Measurements from ENCODE around the gene CFDP1. TPM values are rescaled to one million over a fixed set of nuclear protein-coding genes. Genes with fewer than 3 reads are reported as not detected.

CFDP1 gene
- total and polyA plus RNA-seq, 2 donors (not counting 1 experiment from before 2014, with no cell fraction given): 6.3 to 42.8 TPM

DNA sequence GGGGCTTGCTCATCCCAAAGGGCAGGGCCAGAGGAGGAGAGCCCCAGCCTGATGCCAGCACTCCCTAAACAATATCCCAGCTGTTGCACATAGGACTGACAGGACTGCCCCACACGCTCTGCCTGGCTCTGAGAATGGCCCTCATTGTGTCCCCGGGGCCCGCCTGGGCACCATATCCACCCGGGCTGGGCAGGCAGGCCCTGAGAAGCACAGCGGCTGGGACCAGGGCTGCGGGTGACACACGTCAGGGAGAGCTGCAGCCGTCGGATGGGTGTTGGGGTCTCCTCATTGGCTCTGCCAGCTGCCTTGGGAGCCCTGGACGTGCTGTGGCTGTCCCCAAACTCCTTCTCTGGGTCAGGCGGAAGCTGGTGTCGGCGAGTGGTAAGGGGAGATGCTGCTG, 186.1 kb downstream of the CFDP1 start:
- H3K9ac ChIP-seq (ENCODE audit: low read length): no peak overlapping the region
- Mint-ChIP-seq H3K27ac (no peak overlapping the region), H3K27me3 (peaks cover 67% of the 10 kb centered on the region), H3K4me1 (peaks cover 21% of the 10 kb centered on the region), H3K4me3 (no peak overlapping the region), H3K9me3 (ENCODE audit: insufficient read depth) (no peaks in the 10 kb centered on the region)
- H3K4me3 ChIP-seq (ENCODE audit: control extremely low read depth in 1 of 5, extremely low read depth in 1 of 5, insufficient read depth in 1 of 5, low read depth in 2 of 5, low read length in 4 of 5): no peak overlapping the region
- H3K27me3 ChIP-seq (replicated peaks in 1 of 4; ENCODE audit: control extremely low read depth in 1 of 4, control insufficient read depth in 3 of 4, insufficient read depth in 4 of 4, low read length in 3 of 4): peaks cover 0 to 79% (median 18%) of the 10 kb centered on the region in 4 experiments
- H2AFZ ChIP-seq (ENCODE audit: insufficient read depth, low read depth, low read length, poor library complexity, severe bottlenecking): no peak overlapping the region
- 94% methylated on average over 13 of the region's 13 CpGs for WGBS (ENCODE audit: insufficient coverage)
- intact Hi-C loops (cut with micrococcal nuclease): no loop called here
- ChIA-PET POLR2A (no interaction called here), CTCF (interaction anchor here (1.1 kb wide), 1 partner anchor 13 kb away, joined by 6 read pairs; no protein-coding TSS in a partner anchor)
- peaks cover 20 to 23% of the 10 kb centered on the region in 2 donors for H3K4me1 ChIP-seq (ENCODE audit: control insufficient read depth in 2 of 2, insufficient read depth in 2 of 2, low read length in 2 of 2)
- H3K36me3 ChIP-seq (replicated peaks in 1 of 2; ENCODE audit: control extremely low read depth in 1 of 2, control insufficient read depth in 1 of 2, extremely low read depth in 1 of 2, insufficient read depth in 2 of 2, low read length in 1 of 2): no peaks in the 10 kb centered on the region
- no peaks in the 10 kb centered on the region for H3K79me2 ChIP-seq (ENCODE audit: control insufficient read depth, insufficient read depth, low read length)
- TF ChIP-seq, protein P1, sequence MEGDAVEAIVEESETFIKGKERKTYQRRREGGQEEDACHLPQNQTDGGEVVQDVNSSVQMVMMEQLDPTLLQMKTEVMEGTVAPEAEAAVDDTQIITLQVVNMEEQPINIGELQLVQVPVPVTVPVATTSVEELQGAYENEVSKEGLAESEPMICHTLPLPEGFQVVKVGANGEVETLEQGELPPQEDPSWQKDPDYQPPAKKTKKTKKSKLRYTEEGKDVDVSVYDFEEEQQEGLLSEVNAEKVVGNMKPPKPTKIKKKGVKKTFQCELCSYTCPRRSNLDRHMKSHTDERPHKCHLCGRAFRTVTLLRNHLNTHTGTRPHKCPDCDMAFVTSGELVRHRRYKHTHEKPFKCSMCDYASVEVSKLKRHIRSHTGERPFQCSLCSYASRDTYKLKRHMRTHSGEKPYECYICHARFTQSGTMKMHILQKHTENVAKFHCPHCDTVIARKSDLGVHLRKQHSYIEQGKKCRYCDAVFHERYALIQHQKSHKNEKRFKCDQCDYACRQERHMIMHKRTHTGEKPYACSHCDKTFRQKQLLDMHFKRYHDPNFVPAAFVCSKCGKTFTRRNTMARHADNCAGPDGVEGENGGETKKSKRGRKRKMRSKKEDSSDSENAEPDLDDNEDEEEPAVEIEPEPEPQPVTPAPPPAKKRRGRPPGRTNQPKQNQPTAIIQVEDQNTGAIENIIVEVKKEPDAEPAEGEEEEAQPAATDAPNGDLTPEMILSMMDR (IDR thresholded peaks at IDR 0.05): no peak
- TF ChIP-seq EZH2 (IDR thresholded peaks at IDR 0.05; ENCODE audit: borderline replicate concordance, insufficient read depth, low read depth, low read length, poor library complexity, severe bottlenecking): no peak
- H3K9me3 ChIP-seq (ENCODE audit: control extremely low read depth in 1 of 3, control insufficient read depth in 2 of 3, insufficient read depth in 1 of 3, low read length in 2 of 3): peaks cover 0 to 4% (median 0%) of the 10 kb centered on the region in 3 donors
- no peak for DNase-seq
- peaks cover 8% of the 10 kb centered on the region for H4K20me1 ChIP-seq (ENCODE audit: control insufficient read depth, insufficient read depth, low read length, poor library complexity, severe bottlenecking)
- ATAC-seq (ENCODE audit: low read depth): no peak
- H3K27ac ChIP-seq (ENCODE audit: low read length in 2 of 2): no peak overlapping the region
- H3K4me2 ChIP-seq (replicated peaks; ENCODE audit: low read depth, low read length, poor library complexity, severe bottlenecking): no peak overlapping the region

DNA sequence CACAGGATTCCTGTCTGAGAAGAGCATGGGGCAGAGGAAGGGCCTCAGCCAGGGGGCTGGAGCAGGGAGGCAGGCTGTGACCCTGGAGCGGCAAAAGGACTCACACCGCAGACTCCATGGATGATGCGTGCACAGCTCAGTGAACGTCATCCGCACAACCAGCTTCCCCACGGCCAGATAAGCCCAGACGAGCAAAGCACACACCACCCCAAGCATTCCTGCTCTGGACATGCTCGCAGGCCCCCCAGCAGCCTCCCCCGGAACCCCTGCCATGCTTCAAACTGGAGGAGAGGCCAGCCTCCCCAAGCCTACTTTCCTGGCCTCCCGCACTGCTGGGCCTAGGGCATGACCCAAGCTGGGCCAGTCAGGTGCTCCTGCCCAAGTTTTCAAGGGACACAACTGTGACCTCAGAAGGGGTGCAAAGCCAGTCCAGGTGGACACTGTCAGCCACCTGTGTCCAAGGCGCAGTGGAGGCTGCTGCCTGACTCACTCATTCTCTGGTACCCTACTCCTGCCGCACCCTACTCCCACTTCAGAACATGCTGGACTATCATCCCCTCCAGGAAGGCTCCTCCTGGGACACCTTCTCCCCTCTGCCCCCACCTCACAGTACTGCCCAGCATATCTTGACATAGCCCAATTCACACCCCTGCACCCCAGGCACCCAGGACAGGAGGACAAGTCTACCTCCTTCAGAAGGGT, 186.6 kb downstream of the CFDP1 start:
- no peak for TF ChIP-seq EZH2 (IDR thresholded peaks at IDR 0.05; ENCODE audit: borderline replicate concordance, insufficient read depth, low read depth, low read length, poor library complexity, severe bottlenecking)
- TF ChIP-seq, protein P1 (IDR thresholded peaks at IDR 0.05): no peak
- Histone ChIP-seq H4K20me1 (ENCODE audit: control insufficient read depth, insufficient read depth, low read length, poor library complexity, severe bottlenecking) (peaks cover 8% of the 10 kb centered on the region), H3K9ac (ENCODE audit: low read length) (no peak overlapping the region), H3K4me2 (replicated peaks; ENCODE audit: low read depth, low read length, poor library complexity, severe bottlenecking) (no peak overlapping the region), H3K27me3 (replicated peaks in 1 of 4; ENCODE audit: control extremely low read depth in 1 of 4, control insufficient read depth in 3 of 4, insufficient read depth in 4 of 4, low read length in 3 of 4) (peaks cover 0 to 79% (median 15%) of the 10 kb centered on the region in 4 experiments), H3K4me1 (ENCODE audit: control insufficient read depth in 2 of 2, insufficient read depth in 2 of 2, low read length in 2 of 2) (peaks cover 14 to 19% of the 10 kb centered on the region in 2 donors), H3K36me3 (replicated peaks in 1 of 2; ENCODE audit: control extremely low read depth in 1 of 2, control insufficient read depth in 1 of 2, extremely low read depth in 1 of 2, insufficient read depth in 2 of 2, low read length in 1 of 2) (no peaks in the 10 kb centered on the region), H3K4me3 (ENCODE audit: control extremely low read depth in 1 of 5, extremely low read depth in 1 of 5, insufficient read depth in 1 of 5, low read depth in 2 of 5, low read length in 4 of 5) (no peak overlapping the region), H3K27ac (ENCODE audit: low read length in 2 of 2) (no peak overlapping the region), H3K79me2 (ENCODE audit: control insufficient read depth, insufficient read depth, low read length) (no peaks in the 10 kb centered on the region), H3K9me3 (ENCODE audit: control extremely low read depth in 1 of 3, control insufficient read depth in 2 of 3, insufficient read depth in 1 of 3, low read length in 2 of 3) (no peaks in the 10 kb centered on the region), H2AFZ (ENCODE audit: insufficient read depth, low read depth, low read length, poor library complexity, severe bottlenecking) (no peak overlapping the region)
- intact Hi-C loops (cut with micrococcal nuclease): no loop called here
- CTCF ChIA-PET: interaction anchor here (1.0 kb wide), 1 partner anchor 13 kb away, joined by 3 read pairs; no protein-coding TSS in a partner anchor
- Mint-ChIP-seq H3K27me3 (peaks cover 67% of the 10 kb centered on the region), H3K27ac (no peak overlapping the region), H3K9me3 (ENCODE audit: insufficient read depth) (no peaks in the 10 kb centered on the region), H3K4me3 (no peak overlapping the region), H3K4me1 (peaks cover 15% of the 10 kb centered on the region)
- POLR2A ChIA-PET: no interaction called here
- 96% methylated on average over 12 of the region's 12 CpGs for WGBS (ENCODE audit: insufficient coverage)
- DNase-seq: no peak
- no peak for ATAC-seq (ENCODE audit: low read depth)

Measured in B cell (primary cell).